NCI-H2196 treated with DMSO at 0.1 percent for 48 hours (cell line): ENCODE measurements around the gene ATP2A1.
"Not testable (repeated sequence)": the region's sequence is repeated elsewhere in the genome, so short reads cannot be mapped to it uniquely, and the experiment has no call there.

Experiments used
- DNase-seq: peaks from one replicate; lab custom pipeline; 2025; ENCODE audit not compliant: unreplicated experiment; lab: John Stamatoyannopoulos, UW

The ATP2A1 gene

DNA sequence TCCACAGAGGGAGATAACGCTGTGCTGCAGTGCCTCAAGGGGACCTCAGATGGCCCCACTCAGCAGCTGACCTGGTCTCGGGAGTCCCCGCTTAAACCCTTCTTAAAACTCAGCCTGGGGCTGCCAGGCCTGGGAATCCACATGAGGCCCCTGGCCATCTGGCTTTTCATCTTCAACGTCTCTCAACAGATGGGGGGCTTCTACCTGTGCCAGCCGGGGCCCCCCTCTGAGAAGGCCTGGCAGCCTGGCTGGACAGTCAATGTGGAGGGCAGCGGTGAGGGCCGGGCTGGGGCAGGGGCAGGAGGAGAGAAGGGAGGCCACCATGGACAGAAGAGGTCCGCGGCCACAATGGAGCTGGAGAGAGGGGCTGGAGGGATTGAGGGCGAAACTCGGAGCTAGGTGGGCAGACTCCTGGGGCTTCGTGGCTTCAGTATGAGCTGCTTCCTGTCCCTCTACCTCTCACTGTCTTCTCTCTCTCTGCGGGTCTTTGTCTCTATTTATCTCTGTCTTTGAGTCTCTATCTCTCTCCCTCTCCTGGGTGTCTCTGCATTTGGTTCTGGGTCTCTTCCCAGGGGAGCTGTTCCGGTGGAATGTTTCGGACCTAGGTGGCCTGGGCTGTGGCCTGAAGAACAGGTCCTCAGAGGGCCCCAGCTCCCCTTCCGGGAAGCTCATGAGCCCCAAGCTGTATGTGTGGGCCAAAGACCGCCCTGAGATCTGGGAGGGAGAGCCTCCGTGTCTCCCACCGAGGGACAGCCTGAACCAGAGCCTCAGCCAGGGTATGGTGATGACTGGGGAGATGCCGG, 54.3 kb downstream of the ATP2A1 start:
- no peak for DNase-seq

DNA sequence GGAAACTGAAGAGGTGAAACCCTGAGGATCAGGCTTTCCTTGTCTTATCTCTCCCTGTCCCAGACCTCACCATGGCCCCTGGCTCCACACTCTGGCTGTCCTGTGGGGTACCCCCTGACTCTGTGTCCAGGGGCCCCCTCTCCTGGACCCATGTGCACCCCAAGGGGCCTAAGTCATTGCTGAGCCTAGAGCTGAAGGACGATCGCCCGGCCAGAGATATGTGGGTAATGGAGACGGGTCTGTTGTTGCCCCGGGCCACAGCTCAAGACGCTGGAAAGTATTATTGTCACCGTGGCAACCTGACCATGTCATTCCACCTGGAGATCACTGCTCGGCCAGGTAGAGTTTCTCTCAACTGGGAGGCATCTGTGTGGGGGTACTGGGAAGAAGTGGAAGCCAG, 54.9 kb downstream of the ATP2A1 start:
- DNase-seq: no peak

DNA sequence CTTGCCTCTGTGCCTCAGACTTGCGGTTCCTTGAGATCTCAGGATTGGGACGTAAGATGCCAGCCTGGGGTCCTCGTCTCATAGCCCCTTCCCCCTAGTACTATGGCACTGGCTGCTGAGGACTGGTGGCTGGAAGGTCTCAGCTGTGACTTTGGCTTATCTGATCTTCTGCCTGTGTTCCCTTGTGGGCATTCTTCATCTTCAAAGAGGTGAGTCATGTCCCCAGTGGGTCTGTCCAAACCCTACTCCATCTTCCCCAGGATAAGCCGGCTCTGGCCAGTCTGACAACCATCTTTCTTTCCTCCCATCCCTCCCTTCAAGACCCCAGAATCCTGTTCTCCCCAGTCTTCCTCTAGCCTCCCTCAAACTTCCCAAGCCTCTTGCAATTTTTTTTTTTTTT, 57.1 kb downstream of the ATP2A1 start:
- no peak for DNase-seq

DNA sequence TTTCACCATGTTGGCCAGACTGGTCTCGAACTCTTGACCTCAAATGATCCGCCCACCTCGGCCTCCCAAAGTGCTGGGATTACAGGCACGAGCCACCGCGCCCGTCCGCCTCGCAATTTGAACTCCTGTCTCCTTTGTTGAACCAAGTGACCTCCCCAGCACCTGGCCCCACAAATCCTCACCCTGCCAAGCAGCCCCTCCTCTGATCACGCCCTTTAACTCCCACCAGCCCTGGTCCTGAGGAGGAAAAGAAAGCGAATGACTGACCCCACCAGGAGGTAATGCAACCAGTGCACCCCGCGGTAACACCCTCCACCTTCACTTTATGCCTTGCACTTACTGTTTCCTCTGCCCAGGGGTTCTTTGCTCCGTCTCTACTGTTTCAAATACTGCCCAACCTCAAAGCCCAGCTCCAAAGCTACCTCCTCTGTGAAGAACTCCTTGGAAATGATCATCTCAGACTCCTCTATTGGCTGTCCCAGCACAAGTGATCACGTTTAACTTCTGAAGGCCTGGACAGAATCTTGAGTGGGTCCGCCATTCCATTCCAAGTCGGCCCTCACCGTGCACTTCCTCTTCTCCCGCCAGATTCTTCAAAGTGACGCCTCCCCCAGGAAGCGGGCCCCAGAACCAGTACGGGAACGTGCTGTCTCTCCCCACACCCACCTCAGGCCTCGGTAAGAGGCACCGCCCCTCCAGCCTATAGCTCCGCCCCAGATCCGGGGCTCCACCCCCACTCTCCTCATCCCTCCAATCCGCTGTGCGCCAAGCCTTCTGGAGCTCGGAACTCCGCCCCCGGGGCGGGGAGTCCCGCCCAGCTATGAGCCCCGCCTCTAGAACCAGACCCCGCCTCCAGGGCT, 57.9 kb downstream of the ATP2A1 start:
- no peak for DNase-seq

DNA sequence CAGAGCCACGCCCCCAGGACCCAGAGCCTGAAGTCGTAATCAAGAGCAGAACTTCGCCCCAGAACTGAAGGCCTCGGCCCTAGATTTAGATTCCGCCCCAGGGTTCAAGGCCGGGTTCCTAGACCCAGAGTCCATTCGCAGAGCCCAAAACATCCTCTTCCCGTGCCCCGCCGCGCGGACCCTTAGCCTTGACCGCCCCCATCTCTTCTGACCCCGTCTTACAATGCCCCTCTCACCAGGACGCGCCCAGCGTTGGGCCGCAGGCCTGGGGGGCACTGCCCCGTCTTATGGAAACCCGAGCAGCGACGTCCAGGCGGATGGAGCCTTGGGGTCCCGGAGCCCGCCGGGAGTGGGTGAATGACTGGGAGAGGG, 58.5 kb downstream of the ATP2A1 start:
- no peak for DNase-seq

DNA sequence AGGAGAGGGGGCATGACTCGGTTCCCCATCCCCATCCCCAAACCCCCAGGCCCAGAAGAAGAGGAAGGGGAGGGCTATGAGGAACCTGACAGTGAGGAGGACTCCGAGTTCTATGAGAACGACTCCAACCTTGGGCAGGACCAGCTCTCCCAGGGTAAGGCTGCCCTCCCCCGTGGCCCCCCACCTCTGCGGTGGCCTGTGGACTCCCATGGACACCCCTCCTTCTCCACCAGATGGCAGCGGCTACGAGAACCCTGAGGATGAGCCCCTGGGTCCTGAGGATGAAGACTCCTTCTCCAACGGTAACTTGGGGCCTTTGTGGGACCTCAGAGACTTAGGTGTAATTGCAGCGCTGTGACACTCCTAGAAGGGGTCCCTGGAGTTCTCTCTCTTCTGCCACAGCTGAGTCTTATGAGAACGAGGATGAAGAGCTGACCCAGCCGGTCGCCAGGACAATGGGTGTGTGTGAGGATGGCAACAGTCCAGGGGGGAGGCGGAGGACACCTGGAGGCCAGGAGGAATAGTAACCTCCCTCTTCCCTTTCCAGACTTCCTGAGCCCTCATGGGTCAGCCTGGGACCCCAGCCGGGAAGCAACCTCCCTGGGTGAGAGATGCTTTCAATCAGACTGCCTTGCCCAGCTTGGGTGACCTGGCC, 59.1 kb downstream of the ATP2A1 start:
- no peak for DNase-seq

DNA sequence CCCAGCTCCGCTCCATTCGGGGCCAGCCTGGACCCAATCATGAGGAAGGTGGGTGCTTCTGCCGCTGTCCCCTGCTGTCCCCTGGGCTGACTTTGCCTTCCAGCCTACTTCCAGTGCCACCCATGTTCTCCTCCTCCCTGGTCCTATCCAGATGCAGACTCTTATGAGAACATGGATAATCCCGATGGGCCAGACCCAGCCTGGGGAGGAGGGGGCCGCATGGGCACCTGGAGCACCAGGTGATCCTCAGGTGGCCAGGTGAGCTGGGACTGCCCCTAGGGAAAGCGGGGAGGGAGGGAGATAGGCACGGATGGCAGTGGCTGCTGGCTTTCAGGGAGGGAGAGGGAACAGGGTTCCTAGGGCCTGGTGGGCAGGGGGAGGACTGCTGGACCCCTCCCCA, 60.4 kb downstream of the ATP2A1 start:
- no peak for DNase-seq

DNA sequence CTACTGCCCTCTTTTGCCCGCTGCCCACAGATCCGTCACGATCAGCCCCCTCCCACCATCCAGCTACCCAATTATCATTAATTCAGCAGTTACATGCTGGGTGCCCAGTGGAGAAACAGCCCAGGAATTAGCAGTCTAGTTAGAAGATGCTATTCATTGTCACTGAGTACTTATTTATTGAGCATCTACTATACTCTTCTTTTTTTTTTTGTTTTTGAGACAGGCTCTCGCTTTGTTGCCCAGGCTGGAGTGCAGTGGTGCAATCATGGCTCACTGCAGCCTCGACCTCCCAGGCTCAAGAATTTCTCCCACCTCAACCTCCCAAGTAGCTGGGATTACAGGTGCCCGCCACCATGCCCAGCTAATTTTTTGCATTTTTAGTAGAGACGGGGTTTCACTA, 61.5 kb downstream of the ATP2A1 start:
- not testable (repeated sequence) for DNase-seq

DNA sequence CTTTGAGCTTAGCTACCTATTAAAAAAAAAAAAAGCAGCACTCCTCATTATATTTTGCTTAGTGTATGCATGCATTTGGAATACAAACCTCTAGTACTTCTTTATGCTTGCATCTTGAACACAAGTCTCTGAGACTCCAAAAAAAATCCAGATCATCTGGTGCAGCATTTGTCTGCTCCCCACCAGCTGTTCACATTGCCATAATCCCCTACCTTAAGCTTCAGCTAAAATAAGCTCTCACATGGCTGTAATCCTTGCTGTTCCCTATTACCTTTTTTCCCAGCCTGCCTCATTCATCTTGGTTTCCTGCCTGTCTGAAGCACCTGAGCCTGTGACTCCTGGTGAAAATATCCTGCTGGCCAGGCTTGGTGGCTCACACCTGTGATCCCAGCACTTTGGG, 65.0 kb downstream of the ATP2A1 start:
- DNase-seq: no peak

DNA sequence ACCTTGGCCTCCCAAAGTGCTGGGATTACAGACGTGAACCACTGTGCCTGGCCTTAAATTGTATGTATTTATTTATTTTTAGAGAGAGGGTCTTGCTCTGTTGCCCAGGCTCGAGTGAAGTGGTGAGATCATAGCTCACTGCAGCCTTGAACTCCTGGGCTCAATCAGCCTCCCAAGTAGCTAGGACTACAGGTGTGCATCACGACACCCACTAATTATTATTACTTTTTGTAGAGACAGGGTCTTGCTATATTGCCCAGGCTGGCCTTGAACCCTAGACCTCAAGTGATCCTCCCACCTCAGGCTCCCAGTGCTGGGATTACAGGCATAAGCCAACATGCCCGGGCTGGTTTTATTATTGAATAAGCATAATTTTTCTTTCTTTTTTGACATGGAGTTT, 68.4 kb downstream of the ATP2A1 start:
- DNase-seq: no peak

DNA sequence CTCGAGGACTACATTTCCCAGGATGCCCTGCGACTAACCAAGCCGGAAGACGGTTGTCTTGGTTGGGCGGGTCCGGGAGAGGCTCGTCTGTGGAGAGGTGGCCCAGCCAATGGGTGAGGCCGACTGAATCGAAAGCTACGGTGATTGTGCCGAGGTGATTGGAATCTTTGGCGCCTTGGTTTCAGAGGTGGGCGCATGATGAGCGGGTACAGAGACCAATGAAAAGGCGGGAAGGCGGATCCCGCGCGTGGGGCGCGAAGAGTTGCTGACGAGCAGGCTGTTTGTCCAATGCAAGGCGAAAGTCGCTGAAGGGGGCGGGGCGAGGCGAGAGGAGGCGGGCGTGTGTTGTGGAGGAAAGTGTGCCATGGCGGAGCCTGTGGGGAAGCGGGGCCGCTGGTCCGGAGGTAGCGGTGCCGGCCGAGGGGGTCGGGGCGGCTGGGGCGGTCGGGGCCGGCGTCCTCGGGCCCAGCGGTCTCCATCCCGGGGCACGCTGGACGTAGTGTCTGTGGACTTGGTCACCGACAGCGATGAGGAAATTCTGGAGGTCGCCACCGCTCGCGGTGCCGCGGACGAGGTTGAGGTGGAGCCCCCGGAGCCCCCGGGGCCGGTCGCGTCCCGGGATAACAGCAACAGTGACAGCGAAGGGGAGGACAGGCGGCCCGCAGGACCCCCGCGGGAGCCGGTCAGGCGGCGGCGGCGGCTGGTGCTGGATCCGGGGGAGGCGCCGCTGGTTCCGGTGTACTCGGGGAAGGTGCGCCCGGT, 72.5 kb downstream of the ATP2A1 start, which contains the start of gene NFATC2IP:
Gene NFATC2IP, plus strand, starts transcription at position 290 of the 762 bp plus-strand sequence. Its CDS starts 75 bp downstream, at position 365.
- peak; percentile 99 for DNase-seq

DNA sequence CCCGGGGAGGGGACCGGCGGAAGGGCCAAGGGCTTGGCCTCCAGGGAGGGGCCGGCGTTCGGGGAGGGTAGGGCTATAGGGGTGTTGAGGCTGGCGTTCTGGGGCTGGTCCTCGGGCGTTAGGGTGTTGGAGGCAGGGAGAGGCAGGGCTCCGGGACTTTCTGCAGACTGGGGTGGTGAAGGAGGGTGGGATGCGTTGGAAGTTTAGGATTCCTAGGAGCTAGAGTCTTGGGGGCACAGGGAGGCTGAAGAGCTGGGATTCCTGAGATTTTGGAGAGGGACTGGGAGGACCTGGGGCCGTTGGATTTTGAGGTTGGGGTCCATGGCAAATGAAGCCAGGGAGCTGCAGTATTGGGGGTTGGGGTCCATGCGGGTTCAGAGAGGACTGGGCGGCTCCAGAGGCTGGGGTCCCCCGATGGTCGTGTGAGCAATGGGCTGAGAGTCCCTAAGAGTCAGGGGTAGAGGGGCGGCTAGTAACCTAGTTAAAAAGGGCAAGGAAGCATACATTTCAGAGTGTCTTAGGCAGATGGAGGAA, 73.2 kb downstream of the ATP2A1 start:
- DNase-seq: no peak
